M059J (cell line): ENCODE measurements around the gene ZNF827. TPM values are rescaled to one million over a fixed set of nuclear protein-coding genes. Genes with fewer than 3 reads are reported as not detected.

Source experiments
- DNase-seq: peaks from one replicate; pipeline ENCODE4 v3.0.0-alpha.2; 2012; ENCODE audit warnings: low read depth
- total RNA-seq: library from RNA; depleted of rRNA; stranded (reverse); fragments of >200 nt; shearing (Covaris generic); gene quantifications from 2 replicates; pipeline ENCODE4 v1.2.3, GENCODE V29; 2014; rRNA removed

ZNF827 gene
- total RNA-seq, 1 experiment from 2014 or later: 9.2 TPM

DNA sequence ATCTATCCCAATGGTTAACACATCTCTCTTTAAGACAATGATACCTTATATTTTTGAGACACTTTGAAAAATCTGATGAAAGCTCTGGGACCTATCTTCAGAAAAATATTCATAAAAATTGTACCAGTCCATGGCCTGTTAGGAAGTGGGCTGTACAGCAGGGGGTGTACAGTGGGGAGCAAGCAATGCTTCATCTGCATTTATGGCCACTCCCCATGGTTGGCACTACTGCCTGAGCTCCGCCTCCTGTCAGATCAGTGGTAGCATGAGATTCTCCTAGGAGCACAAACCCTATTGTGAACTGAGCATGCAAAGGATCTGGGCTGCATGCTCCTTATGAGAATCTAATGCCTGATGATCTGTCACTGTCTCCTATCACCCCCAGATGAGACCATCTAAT is 216.1 kb downstream of the ZNF827 start:
- peak; percentile 5 for DNase-seq

DNA sequence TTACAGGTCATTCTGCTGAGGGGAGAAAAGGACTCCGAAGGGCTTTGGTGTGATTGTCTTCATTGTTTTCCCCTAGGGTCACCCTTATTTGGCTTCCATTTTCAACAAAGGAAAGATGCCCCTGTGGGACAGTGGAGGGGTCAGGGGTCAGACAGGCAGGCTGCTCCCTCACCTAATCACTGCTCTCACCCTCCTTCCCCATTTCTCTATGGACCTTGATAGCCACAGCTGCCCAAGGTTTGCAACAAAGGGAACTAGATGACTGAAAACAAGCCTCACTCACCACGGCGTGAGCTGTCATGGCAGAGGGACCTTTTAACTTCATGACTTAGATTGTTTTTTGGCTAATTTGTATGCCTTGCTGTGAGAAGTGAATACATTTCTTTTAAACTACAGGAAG is 218.0 kb downstream of the ZNF827 start:
- DNase-seq: no peak

- no peak for DNase-seq
These were observed 218.6 kb downstream of the ZNF827 start for GRCh38 chr4:145719752-145720624.

DNA sequence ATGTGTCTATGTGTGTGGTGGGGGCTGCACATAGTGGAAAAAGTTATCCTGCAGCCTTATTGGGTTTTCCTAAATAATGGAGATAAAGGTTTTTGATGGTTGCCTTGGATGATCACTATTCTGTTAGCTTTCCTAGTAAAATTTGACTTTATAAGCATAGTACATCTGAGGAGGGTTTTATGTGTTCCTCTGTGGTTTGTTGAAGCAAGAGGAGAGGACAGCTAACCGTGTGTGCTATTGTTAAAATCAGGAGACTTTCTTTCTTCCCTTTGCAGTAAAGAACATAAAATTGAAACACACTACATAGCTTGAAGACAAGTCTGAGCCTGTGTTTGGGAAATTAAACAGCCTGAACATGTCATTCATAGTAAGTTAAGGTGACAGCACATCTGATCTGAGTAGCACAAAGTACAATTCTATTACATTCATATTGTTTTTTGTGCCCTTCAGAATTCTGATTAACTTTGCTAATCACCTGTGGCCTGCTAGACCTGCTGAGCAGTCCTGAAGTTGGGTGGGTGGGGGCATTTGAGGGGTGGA is 221.9 kb downstream of the ZNF827 start:
- no peak for DNase-seq

DNA sequence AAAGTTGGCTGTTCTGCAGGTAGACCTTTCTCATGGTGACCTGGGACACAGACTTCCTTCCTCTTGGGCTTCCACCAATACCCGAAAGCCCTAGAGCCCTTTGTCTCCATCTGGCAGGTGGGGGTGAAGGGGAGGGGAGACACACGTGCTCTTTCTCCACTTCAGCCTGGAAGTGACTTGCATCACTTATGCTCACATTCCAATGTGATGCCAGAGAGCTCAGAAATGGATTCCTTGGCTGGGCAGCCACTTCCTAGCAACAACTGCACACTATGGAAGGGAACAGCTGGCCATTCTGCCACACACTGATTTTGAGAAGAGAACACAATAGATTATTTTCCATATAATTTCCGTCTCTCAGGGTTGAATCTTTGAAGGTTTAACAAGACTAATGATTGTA is 222.4 kb downstream of the ZNF827 start:
- DNase-seq: no peak

DNA sequence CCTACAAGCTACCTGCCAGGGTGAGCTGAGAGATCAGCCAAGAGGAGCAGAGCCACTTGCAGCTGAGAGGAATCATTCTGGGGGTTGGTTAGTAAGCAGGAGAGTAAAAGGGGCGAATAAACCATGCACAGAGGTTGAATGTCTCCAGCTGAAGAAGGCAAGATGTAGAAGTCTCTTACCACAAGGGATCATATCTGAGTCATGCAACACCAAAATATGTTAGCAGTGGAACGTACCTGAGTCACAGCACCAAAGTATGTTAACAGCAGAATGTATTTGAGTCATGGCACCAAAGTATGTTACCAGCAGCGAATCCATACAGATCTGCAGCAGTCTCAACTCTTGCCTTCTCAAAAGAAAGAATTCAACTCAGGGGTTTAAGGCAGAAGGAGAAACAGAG is 228.8 kb downstream of the ZNF827 start:
- DNase-seq: peak; percentile 90

DNA sequence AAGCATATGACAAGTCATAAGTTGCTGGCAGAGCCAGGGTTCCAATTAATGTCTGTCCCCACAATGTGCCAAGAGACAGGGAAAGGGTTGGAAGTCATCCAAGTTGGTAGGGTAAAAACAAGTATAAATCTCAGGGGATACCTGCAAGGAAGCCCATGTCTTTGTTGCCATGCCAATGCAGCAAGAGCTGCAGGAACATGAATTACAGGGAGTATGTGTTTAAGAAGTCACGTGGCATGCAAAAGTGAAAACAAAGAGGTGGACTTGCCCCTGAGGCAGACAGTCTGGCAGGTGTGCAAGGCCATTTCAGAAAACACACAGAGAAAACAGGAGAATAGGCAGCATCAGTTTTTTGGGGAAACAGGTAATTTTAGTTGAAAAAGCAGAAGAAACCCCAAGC is 229.3 kb downstream of the ZNF827 start:
- no peak for DNase-seq

Other genes starting within 250 kb of the ZNF827 start
- gene LSM6, start 236.9 kb upstream of the ZNF827 start, total RNA-seq: 38.8 and 68.8 TPM in 2 replicates